Activated CD8-positive, alpha-beta memory T cell treated with anti-CD3 and anti-CD28 coated beads for 24 hours (primary cell): ENCODE results near the gene BMP4.

Experiments used
- DNase-seq: peaks from one replicate; pipeline ENCODE4 v3.0.0-alpha.2; 2020

Gene BMP4

DNA sequence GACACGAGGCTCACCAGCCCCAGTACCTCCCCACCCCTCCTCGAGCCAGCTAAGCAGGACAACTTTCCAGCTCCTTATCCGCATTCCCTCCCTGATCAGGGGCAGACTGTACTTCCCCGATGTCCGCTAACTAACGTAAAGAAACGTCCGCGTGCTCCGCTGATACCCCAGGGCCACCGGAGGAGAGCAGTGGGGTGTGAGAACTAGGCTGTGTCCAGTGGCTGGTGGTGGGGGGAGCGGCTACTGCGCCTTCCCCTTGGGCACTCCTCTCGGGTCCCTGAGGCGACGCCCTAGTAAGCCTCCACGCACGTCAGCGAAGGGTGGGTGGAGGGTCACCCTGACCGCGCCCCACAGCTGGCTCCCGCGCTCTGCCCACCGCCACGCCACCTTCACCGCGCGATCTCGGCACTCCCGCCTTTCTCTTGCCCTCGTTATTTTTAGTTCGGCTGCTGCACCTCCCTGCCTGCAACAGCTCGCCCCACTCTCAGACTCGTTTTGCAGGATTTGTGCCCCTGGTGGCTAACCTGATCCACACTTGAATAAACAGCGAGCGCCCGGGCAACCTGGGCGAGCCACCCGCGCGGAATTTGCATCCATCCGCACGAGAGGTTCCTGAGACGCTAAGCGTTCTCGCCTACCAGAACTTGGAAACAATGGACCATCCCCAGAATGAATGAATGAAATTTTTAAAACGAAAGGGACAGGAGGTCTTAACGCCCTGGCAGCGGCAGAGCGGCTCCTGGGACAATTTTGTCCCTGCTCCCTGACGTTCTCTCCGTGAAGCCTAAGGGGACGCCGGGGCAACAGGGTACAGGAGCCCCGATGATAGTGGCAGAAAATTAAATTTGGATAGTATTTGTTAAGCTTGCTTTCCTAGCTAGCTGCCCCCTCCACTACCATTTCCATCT is 6.9 kb upstream of the BMP4 start:
- DNase-seq, result no peak

- DNase-seq, result no peak
Measured at GRCh38 chr14:53962953-53963319, 6.3 kb upstream of the BMP4 start.

DNA sequence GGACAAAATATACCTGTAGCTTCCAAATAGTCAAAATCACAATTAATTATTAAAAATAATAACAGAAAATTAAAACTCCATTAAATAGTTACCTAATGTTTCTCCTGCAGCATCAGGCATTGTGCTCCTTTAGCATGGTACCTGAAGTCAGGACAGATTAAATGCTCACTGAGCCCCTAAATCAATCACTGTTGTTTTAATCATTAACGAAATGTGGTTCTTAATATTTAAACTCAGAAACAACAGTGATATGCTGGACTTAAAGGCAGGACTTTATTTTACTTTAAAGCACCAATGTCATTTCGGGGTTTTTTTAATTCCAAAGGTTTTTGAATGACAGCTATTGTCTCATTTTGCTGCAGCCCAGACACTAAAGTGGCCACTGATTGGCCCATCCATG is 2.0 kb upstream of the BMP4 start:
- no peak for DNase-seq

GRCh38 chr14:53957739-53958138 is 1.1 kb upstream of the BMP4 start:
- DNase-seq, result no peak

DNA sequence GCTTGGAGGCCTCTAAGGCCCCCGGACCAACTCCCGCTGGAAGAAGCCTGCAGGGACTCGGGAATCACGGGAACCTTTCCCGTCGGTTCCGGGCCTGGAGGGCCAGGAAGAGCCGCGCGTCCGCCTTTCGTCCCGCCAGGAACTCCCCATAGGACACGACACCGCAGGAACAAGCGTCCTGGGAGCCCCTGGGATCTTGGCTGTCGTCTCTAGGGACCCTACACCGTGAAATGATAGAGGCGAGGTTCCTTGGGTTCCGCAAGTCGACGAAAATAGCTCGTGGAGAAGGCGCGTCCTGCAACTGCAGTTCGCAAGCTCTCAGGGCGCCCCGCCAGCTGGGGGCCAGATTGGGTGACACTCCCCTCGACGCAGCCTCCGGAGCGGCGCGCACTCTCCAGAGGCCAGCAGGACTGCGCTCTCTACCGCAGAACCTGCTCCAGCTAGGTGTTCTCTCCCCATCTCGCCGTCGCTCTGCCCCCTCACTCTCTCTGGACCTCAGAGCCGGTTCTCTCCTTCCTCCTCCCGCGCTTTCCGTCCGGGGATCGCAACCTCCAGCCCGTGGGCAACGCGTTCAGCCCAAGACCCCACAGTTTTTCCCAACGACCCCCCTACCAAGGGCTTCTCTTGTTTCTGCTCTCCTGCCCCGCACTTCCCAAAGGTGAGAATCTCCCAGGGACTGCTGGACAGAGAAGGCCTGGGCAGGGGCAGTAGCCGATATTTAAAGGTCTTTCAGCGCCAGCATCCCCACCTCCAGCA is 776 bp downstream of the BMP4 start:
- no peak for DNase-seq

DNA sequence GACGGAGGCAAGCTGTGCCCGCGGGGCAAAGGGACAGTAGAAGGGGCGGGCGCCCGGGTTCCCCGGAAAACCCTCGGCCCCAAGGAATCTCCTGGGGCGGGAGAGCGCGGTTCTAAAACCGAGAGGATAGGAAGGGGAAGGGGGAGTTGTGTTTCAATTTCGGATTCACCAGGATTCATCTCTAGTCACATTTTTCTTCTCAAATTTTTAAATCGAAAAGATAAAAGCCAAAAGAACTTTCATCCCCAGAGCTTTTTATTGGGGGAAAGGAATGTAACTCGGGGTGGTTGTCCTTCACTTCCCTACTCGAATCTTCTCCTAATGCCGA is 1.4 kb downstream of the BMP4 start:
- DNase-seq, result no peak

GRCh38 chr14:53954551-53955228 is 1.9 kb downstream of the BMP4 start:
- DNase-seq, result no peak

- DNase-seq, result no peak
Measured at GRCh38 chr14:53953828-53954550, 2.6 kb downstream of the BMP4 start.

DNA sequence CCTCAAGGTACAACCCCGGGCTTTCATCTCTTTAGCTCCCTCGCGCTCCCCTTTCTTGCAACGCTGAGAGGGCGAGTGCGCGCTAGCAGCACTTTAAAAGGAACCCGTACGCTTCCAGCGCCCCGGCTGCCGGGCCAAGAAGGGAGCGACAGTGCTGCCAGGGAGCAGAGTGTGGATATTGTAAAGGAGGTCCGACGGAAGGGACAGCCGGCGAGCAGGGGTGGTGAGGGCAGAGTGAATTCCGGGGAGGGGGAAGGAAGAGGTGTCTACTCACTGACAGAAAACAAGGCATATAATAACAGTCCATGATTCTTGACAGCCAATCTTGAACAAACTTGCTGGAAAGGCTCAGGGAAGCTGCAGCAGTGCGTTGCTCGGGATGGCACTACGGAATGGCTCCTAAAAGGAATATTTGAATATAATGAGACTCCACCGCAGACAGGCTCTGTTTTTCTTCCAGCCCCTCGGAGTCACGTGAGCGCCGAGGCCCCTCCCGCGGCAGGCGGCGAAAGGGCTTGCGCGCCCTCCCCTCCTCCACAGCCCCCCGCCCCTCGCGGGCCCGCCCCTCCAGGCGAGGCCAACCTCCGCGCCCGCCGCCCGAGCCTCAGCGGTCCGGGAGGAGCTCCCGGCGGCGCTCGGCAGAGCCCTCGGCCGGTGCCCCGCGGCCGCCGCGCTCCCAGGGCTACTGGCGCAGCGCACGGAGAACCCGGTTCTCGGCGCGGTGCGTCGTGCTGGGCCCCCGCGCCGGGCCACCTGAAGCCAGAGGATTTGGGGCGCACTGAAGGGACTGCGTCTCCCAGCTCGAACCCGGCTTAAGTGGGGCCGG is 3.4 kb downstream of the BMP4 start:
- DNase-seq, result no peak

DNA sequence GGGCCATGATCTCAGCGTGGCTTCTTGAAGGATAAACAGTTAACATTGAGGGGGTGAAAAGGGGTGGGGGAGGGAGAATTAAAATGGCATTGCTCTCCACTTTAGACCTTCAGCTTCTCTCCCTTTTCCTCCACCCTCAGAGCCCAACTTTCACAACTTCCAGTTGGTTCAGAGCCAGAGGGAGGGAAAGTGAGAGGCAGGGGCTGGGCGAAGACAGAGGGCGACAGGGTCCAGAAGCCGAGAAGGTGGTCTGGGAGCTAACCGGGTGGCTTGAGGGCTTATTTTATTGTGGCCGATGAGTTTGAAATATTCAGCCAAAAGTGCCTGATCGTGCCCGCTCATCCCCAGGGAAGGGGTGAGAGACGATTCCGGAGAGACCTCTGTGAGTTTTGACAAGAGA is 4.1 kb downstream of the BMP4 start:
- no peak for DNase-seq

- no peak for DNase-seq
Measured at GRCh38 chr14:53951627-53952303, 4.9 kb downstream of the BMP4 start.

DNA sequence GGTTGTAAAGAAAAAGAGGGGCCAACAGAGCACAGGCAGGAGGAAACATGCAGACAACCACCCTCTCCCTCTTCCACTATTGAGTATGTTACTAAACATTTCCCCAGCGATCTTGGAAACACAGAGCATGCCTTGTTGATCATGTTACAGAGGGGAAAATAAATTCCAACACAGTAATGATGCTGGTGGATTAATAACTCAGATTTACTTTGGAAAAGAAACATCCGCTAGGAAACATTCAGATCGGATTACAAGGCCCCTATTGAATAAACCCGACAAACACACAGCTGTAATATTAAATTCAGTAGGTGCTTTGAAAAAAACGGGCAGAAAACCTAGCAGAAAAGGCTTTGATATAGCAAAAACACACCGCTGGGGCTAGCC is 5.4 kb downstream of the BMP4 start:
- DNase-seq, result no peak

GRCh38 chr14:53950031-53950793 is 6.4 kb downstream of the BMP4 start:
- DNase-seq, result no peak

- no peak for DNase-seq
Measured at GRCh38 chr14:53949201-53949600, 7.4 kb downstream of the BMP4 start.

DNA sequence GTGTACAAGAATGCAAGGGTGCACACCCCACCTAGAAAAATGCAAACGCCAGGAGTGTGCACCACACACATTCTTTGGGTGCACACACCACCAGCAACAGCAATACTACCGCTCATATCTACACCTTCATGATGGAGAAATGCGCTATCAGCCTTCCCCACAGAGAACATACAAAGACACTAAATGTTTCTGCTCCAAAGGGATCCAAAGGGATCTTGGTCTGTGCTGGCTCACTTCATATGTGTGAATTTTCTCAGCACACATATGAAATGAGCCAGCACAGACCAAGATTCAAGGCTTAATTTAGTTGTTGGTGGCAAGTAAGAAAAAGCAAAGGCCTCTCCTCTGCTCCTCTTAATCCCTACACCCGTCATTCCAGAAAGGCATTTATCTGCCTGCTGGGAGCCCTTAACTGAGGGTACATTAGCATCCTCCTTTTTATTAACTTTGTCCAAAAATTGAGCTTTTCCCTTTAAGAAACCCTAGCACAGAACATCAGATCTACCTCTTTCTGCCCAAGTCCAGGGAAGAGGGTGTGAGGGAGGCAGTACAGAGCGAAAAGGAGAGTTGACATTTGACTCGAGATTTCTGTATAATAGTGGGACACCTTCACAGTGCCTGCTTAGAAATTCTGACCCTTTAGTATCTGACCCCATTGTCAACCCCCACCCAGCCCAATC is 8.3 kb downstream of the BMP4 start:
- no peak for DNase-seq

- no peak for DNase-seq
Measured at GRCh38 chr14:53947452-53948204, 9.0 kb downstream of the BMP4 start.

- DNase-seq, result no peak
Measured at GRCh38 chr14:53947094-53947445, 9.6 kb downstream of the BMP4 start.

- no peak for DNase-seq
Measured at GRCh38 chr14:53946404-53947093, 10.1 kb downstream of the BMP4 start.

DNA sequence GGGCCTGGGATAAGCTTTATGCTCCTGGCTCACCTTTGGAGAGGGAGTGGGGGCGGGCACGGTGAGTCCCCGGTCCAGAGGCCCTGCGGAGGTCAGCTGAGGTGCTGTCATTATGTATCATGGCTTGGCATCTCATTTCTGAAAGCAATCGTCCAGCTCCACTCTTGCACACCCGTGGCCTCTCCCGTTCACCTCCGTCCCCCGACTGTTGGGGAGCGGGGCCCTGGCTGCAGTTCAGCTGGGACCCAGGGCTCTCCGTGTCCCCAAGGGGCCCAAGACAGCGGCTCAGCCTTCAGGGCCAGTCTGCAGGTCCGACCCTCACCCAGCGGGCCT is 10.6 kb downstream of the BMP4 start:
- DNase-seq, result no peak
